Panc1 (cell line): ENCODE results near the gene PFN4. TPM values are rescaled to one million over a fixed set of nuclear protein-coding genes. Genes with fewer than 3 reads are reported as not detected.

Source experiments
- ATAC-seq: fragments of 200-7000 bp; cut with Tn5 transposase; 2 replicates; pipeline ENCODE4 v1.9.1; 2020; ENCODE audit warnings: mild to moderate bottlenecking, moderate library complexity
- BruUV-seq: library from RNA; stranded (reverse); fragments of 400-500 nt; replicated peaks from 2 replicates; lab custom pipeline; 2021; lab: Mats Ljungman, UMichigan
- CTCF ChIA-PET: fragments of 300-600 bp; sonication (Branson Sonifier 250); formaldehyde crosslinking; loops from one replicate; lab custom pipeline; 2022; ENCODE audit warnings: antibody characterized with exemption; lab: Charles Lee
- POLR2A ChIA-PET: fragments of 300-600 bp; sonication (Branson Sonifier 250); formaldehyde crosslinking; loops from one replicate; lab custom pipeline; 2022; ENCODE audit warnings: antibody characterized with exemption; lab: Charles Lee
- DNase-seq: peaks from one replicate; pipeline ENCODE4 v3.0.0-alpha.2; 2010; ENCODE audit warnings: low read depth, low spot score
- H3K27ac ChIP-seq: 2 replicates; pipeline ENCODE4 v1.5.1; 2011; ENCODE audit warnings: mild to moderate bottlenecking, low read length, inconsistent platforms
- H3K27me3 ChIP-seq: fragments of 200-500 bp; sonication (Bioruptor generic); 2 replicates; pipeline ENCODE4 v1.6.0; 2014; ENCODE audit warnings: low read length, inconsistent platforms; ENCODE audit not compliant: control insufficient read depth, insufficient read depth
- H3K36me3 ChIP-seq: fragments of 200-500 bp; sonication (Bioruptor generic); 2 replicates; pipeline ENCODE4 v1.5.1; 2014; ENCODE audit warnings: inconsistent platforms, mild to moderate bottlenecking, low read length, moderate library complexity; ENCODE audit not compliant: control insufficient read depth, insufficient read depth
- H3K4me1 ChIP-seq: 2 replicates; pipeline ENCODE4 v1.5.1; 2011; ENCODE audit warnings: inconsistent platforms, mild to moderate bottlenecking, low read length, moderate library complexity; ENCODE audit not compliant: control insufficient read depth, insufficient read depth
- H3K4me3 ChIP-seq, 2 experiments: 2 replicates each; pipeline ENCODE4 v1.5.1; 2011 to 2012; ENCODE audit warnings: low read depth in 2 of 2, low read length in 2 of 2, mild to moderate bottlenecking in 2 of 2, inconsistent platforms in 1 of 2, moderate library complexity in 1 of 2
- H3K9me3 ChIP-seq: fragments of 200-500 bp; sonication (Bioruptor generic); 2 replicates; pipeline ENCODE4 v1.5.1; 2014; ENCODE audit warnings: low read depth, mild to moderate bottlenecking, inconsistent platforms, low read length, moderate library complexity; ENCODE audit not compliant: control insufficient read depth, insufficient read depth
- POLR2AphosphoS5 ChIP-seq: IDR thresholded peaks from 2 replicates; pipeline ENCODE4 v1.6.1; 2012; ENCODE audit warnings: mild to moderate bottlenecking, low read depth, low read length, moderate library complexity
- REST ChIP-seq, 2 experiments: IDR thresholded peaks; 2 replicates each; pipeline ENCODE4 v1.6.1; 2011 to 2012; ENCODE audit warnings: low read depth in 2 of 2, control low read depth in 1 of 2, low read length in 1 of 2, mild to moderate bottlenecking in 1 of 2, moderate library complexity in 1 of 2; ENCODE audit not compliant: insufficient read depth in 1 of 2
- SIN3A ChIP-seq: IDR thresholded peaks from 2 replicates; pipeline ENCODE4 v1.6.1; 2012; ENCODE audit warnings: low read depth, mild to moderate bottlenecking, low read length, moderate library complexity, borderline replicate concordance; ENCODE audit not compliant: insufficient read depth
- TCF7L2 ChIP-seq: IDR thresholded peaks from 2 replicates; pipeline ENCODE4 v1.6.1; 2011; ENCODE audit warnings: mild to moderate bottlenecking, low read depth, low read length, inconsistent platforms
- in situ Hi-C: cut with HindIII; loops from 2 replicates; pipeline ENCODE4 v1.10.0; 2016; ENCODE audit warnings: low sequenced_read_pairs, low pct_unique_long_range_greater_than_20kb
- intact Hi-C: fragments of 100-400 bp; cut with micrococcal nuclease; formaldehyde crosslinking; loops from one replicate; pipeline ENCODE4 v1.10.0; 2022; ENCODE audit not compliant: unreplicated experiment
- total RNA-seq: library from RNA; stranded (reverse); gene quantifications from one replicate; pipeline ENCODE4 v1.2.1, GENCODE V29; 2021; ENCODE audit not compliant: unreplicated experiment
- TF ChIP-seq, protein P1 (sequence below): fragments of 450-650 bp; IDR thresholded peaks from 2 replicates; pipeline ENCODE4 v1.5.1; 2017; ENCODE audit warnings: mild to moderate bottlenecking

PFN4 gene
- total RNA-seq, 1 experiment from 2014 or later, result 1.3 TPM

DNA sequence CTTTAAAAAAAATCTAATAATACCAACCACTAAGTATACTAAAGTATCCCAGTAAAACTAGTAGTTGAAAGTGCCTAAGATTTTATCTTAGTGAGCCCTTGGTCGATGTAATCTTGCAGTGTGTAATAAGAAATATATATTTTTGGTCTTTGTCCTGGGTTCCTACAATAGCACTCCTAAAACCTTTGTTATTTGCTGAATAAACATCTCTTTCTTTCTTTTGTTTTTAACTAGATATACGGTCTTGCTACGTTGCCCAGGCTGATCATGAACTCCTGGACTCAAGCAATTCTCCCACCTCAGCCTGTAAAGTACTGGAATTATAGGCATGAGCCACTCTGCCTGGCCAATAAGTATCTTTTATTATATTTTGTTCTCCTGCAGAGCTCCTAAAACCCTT lies 36.1 kb downstream of the PFN4 start:
- ATAC-seq (no peak), DNase-seq (no peak)
- Histone ChIP-seq H3K36me3 (no peaks in the 10 kb centered on the region), H3K4me1 (peaks cover 13% of the 10 kb centered on the region), H3K27ac (no peak overlapping the region), H3K27me3 (no peaks in the 10 kb centered on the region), H3K4me3 (no peak overlapping the region), H3K9me3 (no peaks in the 10 kb centered on the region)
- in situ Hi-C loops (no loop called here), intact Hi-C loops (loop anchor here (10.0 kb wide), 1 partner anchor 78 kb away; no protein-coding TSS in a partner anchor)
- no TSS peak for BruUV-seq
- TF ChIP-seq, protein P1, sequence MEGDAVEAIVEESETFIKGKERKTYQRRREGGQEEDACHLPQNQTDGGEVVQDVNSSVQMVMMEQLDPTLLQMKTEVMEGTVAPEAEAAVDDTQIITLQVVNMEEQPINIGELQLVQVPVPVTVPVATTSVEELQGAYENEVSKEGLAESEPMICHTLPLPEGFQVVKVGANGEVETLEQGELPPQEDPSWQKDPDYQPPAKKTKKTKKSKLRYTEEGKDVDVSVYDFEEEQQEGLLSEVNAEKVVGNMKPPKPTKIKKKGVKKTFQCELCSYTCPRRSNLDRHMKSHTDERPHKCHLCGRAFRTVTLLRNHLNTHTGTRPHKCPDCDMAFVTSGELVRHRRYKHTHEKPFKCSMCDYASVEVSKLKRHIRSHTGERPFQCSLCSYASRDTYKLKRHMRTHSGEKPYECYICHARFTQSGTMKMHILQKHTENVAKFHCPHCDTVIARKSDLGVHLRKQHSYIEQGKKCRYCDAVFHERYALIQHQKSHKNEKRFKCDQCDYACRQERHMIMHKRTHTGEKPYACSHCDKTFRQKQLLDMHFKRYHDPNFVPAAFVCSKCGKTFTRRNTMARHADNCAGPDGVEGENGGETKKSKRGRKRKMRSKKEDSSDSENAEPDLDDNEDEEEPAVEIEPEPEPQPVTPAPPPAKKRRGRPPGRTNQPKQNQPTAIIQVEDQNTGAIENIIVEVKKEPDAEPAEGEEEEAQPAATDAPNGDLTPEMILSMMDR, result no peak
- TF ChIP-seq SIN3A (no peak), POLR2AphosphoS5 (no peak), REST (IDR thresholded peaks at IDR 0.05; ENCODE audit: insufficient read depth in 1 of 2, low read depth in 2 of 2, low read length in 1 of 2) (no peak), TCF7L2 (no peak)
- CTCF ChIA-PET, result no interaction called here
- POLR2A ChIA-PET, result no interaction called here

DNA sequence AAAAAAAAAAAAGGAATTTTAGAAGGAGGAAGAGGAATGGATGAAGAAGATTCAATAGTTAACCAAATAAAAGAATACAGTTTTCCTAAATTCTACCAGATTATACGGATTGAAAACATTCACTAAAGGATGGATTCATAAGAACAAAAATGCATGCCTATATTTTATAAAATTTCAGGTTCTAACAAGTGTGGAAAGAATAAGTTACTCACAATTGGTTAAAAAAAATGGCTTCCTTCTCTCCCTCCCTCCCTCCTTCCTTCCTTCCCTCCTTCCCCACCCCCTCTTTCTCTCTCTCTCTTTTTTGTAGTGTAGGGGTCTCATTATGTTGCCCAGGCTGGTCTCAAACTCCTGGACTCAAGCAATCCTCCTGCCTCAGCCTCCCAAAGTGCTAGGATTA lies 36.9 kb downstream of the PFN4 start:
- ChIA-PET POLR2A (no interaction called here), CTCF (interaction anchor here (0.7 kb wide), 1 partner anchor 80 kb away, joined by 4 read pairs; no protein-coding TSS in a partner anchor)
- no peak for ATAC-seq
- no TSS peak for BruUV-seq
- no peak for DNase-seq
- Histone ChIP-seq H3K27ac (no peak overlapping the region), H3K36me3 (no peaks in the 10 kb centered on the region), H3K4me3 (no peak overlapping the region), H3K27me3 (no peaks in the 10 kb centered on the region), H3K4me1 (peaks cover 13% of the 10 kb centered on the region), H3K9me3 (no peaks in the 10 kb centered on the region)
- intact Hi-C loops, result loop anchor here (10.0 kb wide), 1 partner anchor 79 kb away; no protein-coding TSS in a partner anchor
- in situ Hi-C loops, result no loop called here
- no peak for TF ChIP-seq TCF7L2
- TF ChIP-seq REST (IDR thresholded peaks at IDR 0.05; ENCODE audit: insufficient read depth in 1 of 2, low read depth in 2 of 2, low read length in 1 of 2), result no peak
- TF ChIP-seq, protein P1, result no peak
- TF ChIP-seq SIN3A, result no peak
- no peak for TF ChIP-seq POLR2AphosphoS5
